Left lung (tissue), 10 donors: ENCODE measurements around the gene EFR3B. TPM values are rescaled to one million over a fixed set of nuclear protein-coding genes. Genes with fewer than 3 reads are reported as not detected.

Experiments
- ATAC-seq: fragments of 200-7000 bp; cut with Tn5 transposase; one replicate; pipeline ENCODE4 v1.9.1; 2020; ENCODE audit warnings: moderate library complexity
- DNase-seq, 4 donors: peaks; one replicate each; pipeline ENCODE4 v3.0.0-alpha.2; 2013 to 2020
- H3K27ac ChIP-seq, 2 donors: fragments of 200-600 bp; sonication (generic) in 1 of 2; one replicate each; pipeline versions ENCODE4 v1.5.0 to v1.8.0; 2020 to 2021
- H3K27me3 ChIP-seq, 2 donors: fragments of 200-600 bp; sonication (generic) in 1 of 2; one replicate each; pipeline versions ENCODE4 v1.5.0 to v1.8.0; 2020 to 2021
- H3K36me3 ChIP-seq, 2 donors: fragments of 200-600 bp; sonication (generic) in 1 of 2; one replicate each; pipeline versions ENCODE4 v1.5.0 to v1.8.0; 2020 to 2021
- H3K4me1 ChIP-seq, 2 donors: fragments of 200-600 bp; one replicate each; pipeline ENCODE4 v1.8.0; 2021
- H3K4me3 ChIP-seq, 2 donors: fragments of 200-600 bp; sonication (generic) in 1 of 2; one replicate each; pipeline versions ENCODE4 v1.5.0 to v1.8.0; 2020 to 2021; ENCODE audit warnings: mild to moderate bottlenecking in 1 of 2
- H3K9me3 ChIP-seq, 2 donors: fragments of 200-600 bp; sonication (generic) in 1 of 2; one replicate each; pipeline versions ENCODE4 v1.5.0 to v1.8.0; 2020 to 2021
- intact Hi-C, 2 donors: fragments of 100-400 bp; cut with DNase I; formaldehyde crosslinking; loops; one replicate each; pipeline versions ENCODE4 v1.11.2 to v1.14.2; 2022
- polyA plus RNA-seq, 6 donors: library from polyadenylated mRNA; unstranded; fragments of 120-200 nt; gene quantifications; one replicate each; pipeline ENCODE4 v1.2.1, GENCODE V29; 2013; ENCODE audit not compliant: insufficient read length in 6 of 6
- total RNA-seq, 2 donors: library from RNA; stranded (reverse); fragmentation: NEBNext Ultra II Directional; extraction: Animal tissue kit (Norgen Biotek cat#: 25700); gene quantifications; one replicate each; pipeline ENCODE4 v1.2.1, GENCODE V29; 2021
- TF ChIP-seq, protein P1 (sequence below), 2 donors: fragments of 200-600 bp; sonication (generic) in 1 of 2; IDR thresholded peaks; one replicate each; pipeline versions ENCODE4 v1.5.0 to v1.8.0; 2021; ENCODE audit warnings: antibody characterized with exemption in 2 of 2
- donor health status: DM: no; HTN: yes; CAD: no.
- donor health status: DM: no; HTN: no; CAD: no.

Gene EFR3B
- total and polyA plus RNA-seq, 8 donors = 2.4 to 10.5 (median 7.6) TPM

GRCh38 chr2:25115249-25115883 lies 73.5 kb downstream of the EFR3B start:
- H3K27me3 ChIP-seq = no peaks in the 10 kb centered on the region
- H3K9me3 ChIP-seq = no peaks in the 10 kb centered on the region
- no peaks in the 10 kb centered on the region for H3K4me1 ChIP-seq
- DNase-seq (no peak), ATAC-seq (peak; percentile 45)
- no peaks in the 10 kb centered on the region for H3K36me3 ChIP-seq
- TF ChIP-seq, protein P1, sequence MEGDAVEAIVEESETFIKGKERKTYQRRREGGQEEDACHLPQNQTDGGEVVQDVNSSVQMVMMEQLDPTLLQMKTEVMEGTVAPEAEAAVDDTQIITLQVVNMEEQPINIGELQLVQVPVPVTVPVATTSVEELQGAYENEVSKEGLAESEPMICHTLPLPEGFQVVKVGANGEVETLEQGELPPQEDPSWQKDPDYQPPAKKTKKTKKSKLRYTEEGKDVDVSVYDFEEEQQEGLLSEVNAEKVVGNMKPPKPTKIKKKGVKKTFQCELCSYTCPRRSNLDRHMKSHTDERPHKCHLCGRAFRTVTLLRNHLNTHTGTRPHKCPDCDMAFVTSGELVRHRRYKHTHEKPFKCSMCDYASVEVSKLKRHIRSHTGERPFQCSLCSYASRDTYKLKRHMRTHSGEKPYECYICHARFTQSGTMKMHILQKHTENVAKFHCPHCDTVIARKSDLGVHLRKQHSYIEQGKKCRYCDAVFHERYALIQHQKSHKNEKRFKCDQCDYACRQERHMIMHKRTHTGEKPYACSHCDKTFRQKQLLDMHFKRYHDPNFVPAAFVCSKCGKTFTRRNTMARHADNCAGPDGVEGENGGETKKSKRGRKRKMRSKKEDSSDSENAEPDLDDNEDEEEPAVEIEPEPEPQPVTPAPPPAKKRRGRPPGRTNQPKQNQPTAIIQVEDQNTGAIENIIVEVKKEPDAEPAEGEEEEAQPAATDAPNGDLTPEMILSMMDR (IDR thresholded peaks at IDR 0.05) = no peak
- no peak overlapping the region for H3K27ac ChIP-seq
- H3K4me3 ChIP-seq = no peak overlapping the region
- intact Hi-C loops = no loop called here

GRCh38 chr2:25115902-25116301 lies 74.0 kb downstream of the EFR3B start:
- no peak overlapping the region for H3K27ac ChIP-seq
- H3K36me3 ChIP-seq = no peaks in the 10 kb centered on the region
- DNase-seq (peak in 1 of 4 donors; percentile 29), ATAC-seq (peak; percentile 93)
- no peaks in the 10 kb centered on the region for H3K9me3 ChIP-seq
- no peak overlapping the region for H3K4me3 ChIP-seq
- H3K27me3 ChIP-seq = no peaks in the 10 kb centered on the region
- TF ChIP-seq, protein P1 (IDR thresholded peaks at IDR 0.05) = no peak
- intact Hi-C loops = no loop called here
- H3K4me1 ChIP-seq = no peaks in the 10 kb centered on the region

DNA sequence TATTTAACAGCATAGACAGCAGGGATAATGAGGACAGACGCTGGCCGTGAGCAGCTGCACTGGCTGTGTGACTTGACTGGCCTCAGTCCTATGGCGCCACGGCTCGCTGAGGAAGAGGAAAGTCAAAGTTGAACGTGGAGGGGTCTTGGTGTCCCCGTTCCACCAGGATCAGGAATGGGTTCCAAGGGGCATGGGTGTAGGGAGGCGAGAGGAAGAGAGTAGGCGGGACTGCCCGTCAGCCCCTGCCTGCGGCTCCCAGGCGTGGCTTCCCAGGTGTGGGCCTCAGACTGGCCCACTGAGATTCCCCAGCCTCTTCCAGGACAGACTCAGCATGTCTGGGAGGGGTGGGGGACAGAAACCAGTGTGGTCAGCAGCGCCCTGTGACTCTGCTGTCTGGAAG lies 75.1 kb downstream of the EFR3B start:
- intact Hi-C loops = no loop called here
- Histone ChIP-seq H3K27me3 (no peaks in the 10 kb centered on the region), H3K36me3 (no peaks in the 10 kb centered on the region), H3K4me1 (no peaks in the 10 kb centered on the region), H3K27ac (no peak overlapping the region), H3K9me3 (no peaks in the 10 kb centered on the region), H3K4me3 (no peak overlapping the region)
- TF ChIP-seq, protein P1 (IDR thresholded peaks at IDR 0.05) = no peak
- ATAC-seq (no peak), DNase-seq (peak in 1 of 4 donors; percentile 36)

- TF ChIP-seq, protein P1 (IDR thresholded peaks at IDR 0.05) = no peak
- H3K36me3 ChIP-seq = no peaks in the 10 kb centered on the region
- DNase-seq (peak in 1 of 4 donors; percentile 28), ATAC-seq (no peak)
- H3K27ac ChIP-seq = no peak overlapping the region
- no peaks in the 10 kb centered on the region for H3K4me1 ChIP-seq
- intact Hi-C loops = no loop called here
- H3K9me3 ChIP-seq = no peaks in the 10 kb centered on the region
- no peaks in the 10 kb centered on the region for H3K27me3 ChIP-seq
- no peak overlapping the region for H3K4me3 ChIP-seq
Measured at GRCh38 chr2:25119263-25119662, 77.4 kb downstream of the EFR3B start.

- Histone ChIP-seq H3K36me3 (no peaks in the 10 kb centered on the region), H3K27me3 (no peaks in the 10 kb centered on the region), H3K9me3 (no peaks in the 10 kb centered on the region), H3K27ac (no peak overlapping the region), H3K4me3 (no peak overlapping the region), H3K4me1 (no peaks in the 10 kb centered on the region)
- intact Hi-C loops = no loop called here
- DNase-seq = peak in 1 of 4 donors; percentile 13
- no peak for ATAC-seq
- TF ChIP-seq, protein P1 (IDR thresholded peaks at IDR 0.05) = no peak
Measured at GRCh38 chr2:25122367-25122766, 80.5 kb downstream of the EFR3B start.
